GM23338 (cell line): Measurements from ENCODE around the gene AP5Z1. TPM values are rescaled to one million over a fixed set of nuclear protein-coding genes. Genes with fewer than 3 reads are reported as not detected.
A peak's percentile ranks its signal among the peaks of the same experiment; 100 is the strongest.
"Not testable (repeated sequence)": the region's sequence is repeated elsewhere in the genome, so short reads cannot be mapped to it uniquely, and the experiment has no call there.

Experiments
- ATAC-seq: fragments of 200-7000 bp; cut with Tn5 transposase; 3 replicates; pipeline ENCODE4 v1.9.1; 2020
- DNase-seq: peaks from one replicate; pipeline ENCODE4 v3.0.0-alpha.2; 2015; ENCODE audit warnings: low spot score
- H2AFZ ChIP-seq: fragments of 200-600 bp; sonication (generic); 2 replicates; pipeline ENCODE4 v1.8.0; 2016; ENCODE audit warnings: antibody characterized with exemption, mild to moderate bottlenecking, moderate library complexity
- H3F3A ChIP-seq: fragments of 200-600 bp; sonication (generic); replicated peaks from 2 replicates; pipeline ENCODE4 v1.8.0; 2017; ENCODE audit warnings: antibody characterized with exemption, mixed run types, low read depth
- H3K27ac ChIP-seq: fragments of 200-600 bp; sonication (generic); 2 replicates; pipeline ENCODE4 v1.6.1; 2016; ENCODE audit warnings: low read depth
- H3K27me3 ChIP-seq: fragments of 200-600 bp; sonication (generic); 2 replicates; pipeline ENCODE4 v1.8.0; 2016; ENCODE audit warnings: mild to moderate bottlenecking, mixed run types, moderate library complexity; ENCODE audit not compliant: insufficient read depth
- H3K36me3 ChIP-seq: fragments of 200-600 bp; sonication (generic); 2 replicates; pipeline ENCODE4 v1.8.0; 2016; ENCODE audit warnings: mild to moderate bottlenecking; ENCODE audit not compliant: insufficient read depth
- H3K4me1 ChIP-seq: fragments of 200-600 bp; sonication (generic); 2 replicates; pipeline ENCODE4 v1.8.0; 2016; ENCODE audit warnings: mild to moderate bottlenecking, moderate library complexity; ENCODE audit not compliant: insufficient read depth
- H3K4me2 ChIP-seq: fragments of 200-600 bp; sonication (generic); 2 replicates; pipeline ENCODE4 v1.7.1; 2017; ENCODE audit warnings: mixed run types
- H3K4me3 ChIP-seq: fragments of 200-600 bp; sonication (generic); 2 replicates; pipeline ENCODE4 v1.6.1; 2016; ENCODE audit warnings: mixed run types
- H3K79me2 ChIP-seq: fragments of 200-600 bp; sonication (generic); replicated peaks from 2 replicates; pipeline ENCODE4 v1.8.0; 2017; ENCODE audit warnings: mild to moderate bottlenecking; ENCODE audit not compliant: insufficient read depth
- H3K9me2 ChIP-seq: fragments of 200-600 bp; sonication (generic); 2 replicates; pipeline ENCODE4 v1.8.0; 2017; ENCODE audit not compliant: insufficient read depth
- H4K20me1 ChIP-seq: fragments of 200-600 bp; sonication (generic); replicated peaks from 2 replicates; pipeline ENCODE4 v1.8.0; 2017; ENCODE audit warnings: mild to moderate bottlenecking; ENCODE audit not compliant: insufficient read depth
- H3K27ac Mint-ChIP-seq: 2 replicates; pipeline ENCODE4 v1.8.0; 2020; ENCODE audit warnings: inconsistent platforms, mild to moderate bottlenecking, moderate library complexity, mixed read lengths
- H3K27me3 Mint-ChIP-seq: 3 replicates; pipeline ENCODE4 v1.8.0; 2022; ENCODE audit warnings: low read depth, mild to moderate bottlenecking, moderate library complexity, mixed read lengths, inconsistent platforms; ENCODE audit not compliant: insufficient read depth, poor library complexity
- H3K36me3 Mint-ChIP-seq: 3 replicates; pipeline ENCODE4 v1.8.0; 2021; ENCODE audit warnings: low read depth, mild to moderate bottlenecking, inconsistent platforms, moderate library complexity, mixed read lengths
- H3K4me1 Mint-ChIP-seq: 3 replicates; pipeline ENCODE4 v1.8.0; 2020; ENCODE audit warnings: mild to moderate bottlenecking, inconsistent platforms, mixed read lengths
- H3K4me3 Mint-ChIP-seq: 3 replicates; pipeline ENCODE4 v1.8.0; 2021; ENCODE audit warnings: moderate library complexity, mild to moderate bottlenecking, inconsistent platforms, mixed read lengths
- H3K9me3 Mint-ChIP-seq: 3 replicates; pipeline ENCODE4 v1.8.0; 2020; ENCODE audit warnings: moderate library complexity, mild to moderate bottlenecking, inconsistent platforms, mixed read lengths
- CTCF ChIP-seq, 2 experiments: fragments of 200-600 bp in 1 of 2; sonication (generic) in 1 of 2; conservative IDR thresholded peaks; 2 replicates each; pipeline versions ENCODE4 v1.5.1 to v1.6.1; 2016 to 2017; ENCODE audit warnings: antibody characterized with exemption in 2 of 2, low read depth in 2 of 2, mild to moderate bottlenecking in 2 of 2, moderate library complexity in 1 of 2
- STAT1 ChIP-seq: IDR thresholded peaks from one replicate; pipeline ENCODE4 v1.6.1; 2016; ENCODE audit warnings: antibody characterized with exemption; ENCODE audit not compliant: unreplicated experiment
- polyA plus RNA-seq: library from polyadenylated mRNA; unstranded; fragments of >200 nt; fragmentation: Nextera tagmentation; extraction: Ambion mirVana; gene quantifications from 2 replicates; pipeline ENCODE4 v1.2.1, GENCODE V29; 2016
- total RNA-seq: library from RNA; depleted of rRNA; stranded (reverse); fragments of >200 nt; shearing (Covaris generic); gene quantifications from 2 replicates; pipeline ENCODE4 v1.2.3, GENCODE V29; 2014

The AP5Z1 gene
- total and polyA plus RNA-seq, 2 experiments from 2014 or later, result 16.3 to 31.2 TPM

GRCh38 chr7:4792537-4793126 is 17.2 kb downstream of the AP5Z1 start:
- Histone ChIP-seq H4K20me1 (no peaks in the 10 kb centered on the region; the same call in 1 of the 2 replicates), H3K9me2 (no peaks in the 10 kb centered on the region), H3K4me2 (peak overlapping the region; percentile 83), H3K4me3 (peak overlapping the region; percentile 75), H3K36me3 (no peaks in the 10 kb centered on the region; the same call in 1 of the 2 replicates), H2AFZ (no peak overlapping the region; the same call in 1 of the 2 replicates), H3K79me2 (no peaks in the 10 kb centered on the region), H3K27ac (peak overlapping the region; percentile 50; the same call in 1 of the 2 replicates), H3K4me1 (peaks cover 6% of the 10 kb centered on the region), H3F3A (no peaks in the 10 kb centered on the region), H3K27me3 (no peaks in the 10 kb centered on the region)
- H3K36me3 Mint-ChIP-seq, result peaks cover 11% of the 10 kb centered on the region
- peaks cover 11% of the 10 kb centered on the region for H3K27me3 Mint-ChIP-seq
- ATAC-seq (peak; percentile 69), DNase-seq (peak; percentile 53)
- peak in 1 of 2 experiments; percentile 38; a peak in 2 of 4 replicates for TF ChIP-seq CTCF (conservative IDR thresholded peaks at IDR 0.05; ENCODE audit: low read depth in 2 of 2)
- no peak for TF ChIP-seq STAT1
- no peak overlapping the region for H3K27ac Mint-ChIP-seq
- H3K9me3 Mint-ChIP-seq, result no peaks in the 10 kb centered on the region; the same call in 2 of the 3 replicates
- peaks cover 13% of the 10 kb centered on the region for H3K4me1 Mint-ChIP-seq
- H3K4me3 Mint-ChIP-seq, result peak overlapping the region; percentile 47; the same call in 2 of the 3 replicates

- H3K27ac ChIP-seq, H3K27me3 ChIP-seq, H3F3A ChIP-seq, H3K27ac Mint-ChIP-seq, DNase-seq, H3K4me3 Mint-ChIP-seq, H3K9me3 Mint-ChIP-seq, H3K36me3 ChIP-seq, H3K79me2 ChIP-seq, ATAC-seq, H4K20me1 ChIP-seq, H3K4me1 ChIP-seq, H3K9me2 ChIP-seq, H2AFZ ChIP-seq: not testable (repeated sequence)
- Histone ChIP-seq H3K4me3 (peak overlapping the region; percentile 75; the same call in 1 of the 2 replicates), H3K4me2 (peak overlapping the region; percentile 83)
- H3K36me3 Mint-ChIP-seq, result peaks cover 11% of the 10 kb centered on the region
- peaks cover 11% of the 10 kb centered on the region for H3K27me3 Mint-ChIP-seq
- H3K4me1 Mint-ChIP-seq, result peaks cover 13% of the 10 kb centered on the region
These were observed 18.1 kb downstream of the AP5Z1 start for GRCh38 chr7:4793385-4793993.

GRCh38 chr7:4794171-4794570 is 18.7 kb downstream of the AP5Z1 start:
- H3K27ac Mint-ChIP-seq, result peak overlapping the region; percentile 60; the same call in 1 of the 2 replicates
- H3K4me2 ChIP-seq, H3K4me3 Mint-ChIP-seq: not testable (repeated sequence)

More at GRCh38 chr7:4794171-4794570, 18.7 kb downstream of the AP5Z1 start:
- H3K79me2 ChIP-seq, H3K27ac ChIP-seq, H3F3A ChIP-seq, DNase-seq, H2AFZ ChIP-seq, H3K9me2 ChIP-seq, H3K36me3 ChIP-seq, H4K20me1 ChIP-seq, H3K4me3 ChIP-seq, H3K9me3 Mint-ChIP-seq, ATAC-seq, H3K4me1 ChIP-seq, H3K27me3 ChIP-seq: not testable (repeated sequence)
- Mint-ChIP-seq H3K4me1 (peaks cover 13% of the 10 kb centered on the region), H3K36me3 (peaks cover 11% of the 10 kb centered on the region), H3K27me3 (peaks cover 11% of the 10 kb centered on the region)
